GM23248 (cell line): Measurements from ENCODE around the gene GDPD5.

Experiments used
- EZH2 ChIP-seq: fragments of 200-600 bp; sonication (generic); IDR thresholded peaks from 2 replicates; pipeline ENCODE4 v1.6.1; 2018; ENCODE audit warnings: antibody characterized with exemption, mild to moderate bottlenecking; ENCODE audit not compliant: insufficient read depth, poor library complexity, severe bottlenecking
- EZH2phosphoT487 ChIP-seq: fragments of 200-600 bp; sonication (generic); IDR thresholded peaks from 2 replicates; pipeline ENCODE4 v1.6.1; 2018; ENCODE audit warnings: antibody characterized with exemption, moderate library complexity, mild to moderate bottlenecking, low read depth; ENCODE audit not compliant: insufficient read depth

DNA sequence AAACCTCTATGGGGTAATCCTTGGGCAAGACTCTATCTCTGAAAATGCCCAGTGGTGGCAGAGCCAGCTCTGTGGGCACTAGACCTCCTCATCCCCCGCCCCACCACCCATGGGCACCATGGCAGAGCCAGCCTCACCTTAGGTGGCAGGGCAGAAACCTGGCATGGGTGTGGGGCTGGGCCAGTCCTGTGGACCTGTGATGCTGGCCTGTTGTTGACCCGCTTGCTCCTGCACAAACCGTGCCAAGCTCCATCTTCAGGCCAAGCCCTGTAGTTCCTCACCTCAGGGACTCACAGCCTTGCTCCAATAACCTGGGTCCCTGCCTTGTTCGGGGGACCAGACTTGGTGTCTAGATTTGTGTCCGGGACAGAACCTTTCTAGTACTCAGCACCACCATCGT is 27.4 kb upstream of the GDPD5 start:
- no peak for TF ChIP-seq EZH2
- TF ChIP-seq EZH2phosphoT487, result no peak
